SH-SY5Y (cell line): ENCODE data around the gene HABP2.

Experiments used
- GATA2 ChIP-seq: IDR thresholded peaks from 2 replicates; pipeline ENCODE4 v1.6.1; 2011; ENCODE audit warnings: mild to moderate bottlenecking, low read depth, low read length
- GATA3 ChIP-seq: IDR thresholded peaks from 2 replicates; pipeline ENCODE4 v1.6.1; 2011; ENCODE audit warnings: low read depth, mild to moderate bottlenecking, low read length, moderate library complexity

DNA sequence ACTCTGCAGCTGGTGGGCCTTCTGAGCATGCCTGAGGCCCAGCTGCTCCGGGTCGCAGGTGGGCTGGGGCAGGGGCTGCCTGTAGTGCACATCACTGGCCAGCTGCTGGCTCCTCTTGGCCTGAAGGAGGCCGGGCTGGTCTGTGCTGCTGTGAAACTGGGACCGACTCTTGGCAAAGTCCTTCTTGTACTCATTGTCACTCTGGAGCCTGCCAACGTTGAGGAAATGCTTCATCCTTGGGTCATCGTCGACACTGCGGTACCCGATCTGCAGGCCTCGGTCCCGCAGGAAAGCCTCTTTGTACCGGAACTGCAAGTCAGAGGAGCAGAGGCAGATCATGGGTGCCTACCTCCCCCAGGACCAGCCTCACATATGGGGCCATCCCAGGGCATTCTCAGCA lies 37.7 kb downstream of the HABP2 start:
- TF ChIP-seq GATA3 (no peak), GATA2 (no peak)
